ENCODE data around the gene SLC6A5.

- TF ChIP-seq CTCF (IDR thresholded peaks at IDR 0.05), result no peak
- TF ChIP-seq POLR2A (IDR thresholded peaks at IDR 0.05), result no peak
Observed at GRCh38 chr11:20600020-20600346, 575 bp downstream of the SLC6A5 start.
